ENCODE measurements around the gene RSPH10B. TPM values are rescaled to one million over a fixed set of nuclear protein-coding genes. Genes with fewer than 3 reads are reported as not detected.
"Not testable (repeated sequence)": the region's sequence is repeated elsewhere in the genome, so short reads cannot be mapped to it uniquely, and the experiment has no call there.

The RSPH10B gene
- polyA plus RNA-seq, 3 donors, result not detected

DNA sequence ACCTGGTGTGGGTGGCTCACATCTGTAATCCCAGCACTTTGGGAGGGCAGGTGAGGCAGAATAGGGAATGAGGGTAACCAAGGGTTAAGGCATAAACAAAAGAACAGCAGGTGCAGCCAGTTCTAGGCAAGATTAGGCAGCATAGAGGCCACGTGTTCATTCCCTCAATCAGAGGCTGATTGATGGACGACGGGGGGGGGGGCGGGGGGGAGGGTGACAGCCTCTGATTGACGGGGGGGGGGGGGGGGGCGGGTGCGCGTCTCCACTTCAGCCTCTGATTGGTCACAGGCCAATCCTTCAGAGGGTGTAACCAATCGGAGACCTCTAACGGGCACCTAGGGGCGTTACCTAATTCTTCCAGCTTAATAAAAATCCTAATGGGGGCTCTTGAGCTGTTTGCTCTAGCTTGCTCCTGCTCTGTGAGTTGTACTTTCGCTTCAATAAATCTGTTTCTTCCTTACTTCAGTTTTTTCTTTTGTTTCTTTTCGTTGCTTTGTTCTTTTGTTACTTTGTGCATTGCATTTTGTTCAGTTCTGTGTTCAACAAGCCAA is 73.0 kb downstream of the RSPH10B start:
- H3K4me1 ChIP-seq (ENCODE audit: control insufficient read depth in 1 of 2, insufficient read depth in 2 of 2, low read length in 2 of 2); H3K79me2 ChIP-seq (ENCODE audit: insufficient read depth, low read length); H3K36me3 Mint-ChIP-seq; H3K27ac ChIP-seq (ENCODE audit: low read depth in 1 of 2, low read length in 2 of 2); DNase-seq; H3K4me2 ChIP-seq (replicated peaks; ENCODE audit: extremely low read depth, low read length, poor library complexity, severe bottlenecking); H3K27me3 ChIP-seq (ENCODE audit: control insufficient read depth in 2 of 2, insufficient read depth in 2 of 2, low read length in 2 of 2); H3K36me3 ChIP-seq (replicated peaks in 1 of 2; ENCODE audit: control insufficient read depth in 1 of 2, insufficient read depth in 2 of 2, low read length in 2 of 2); H3K4me3 Mint-ChIP-seq; H3K4me3 ChIP-seq (replicated peaks in 1 of 3; ENCODE audit: low read depth in 2 of 3, low read length in 3 of 3); intact Hi-C loops (cut with micrococcal nuclease); H3K9me3 ChIP-seq (replicated peaks in 1 of 2; ENCODE audit: control insufficient read depth in 1 of 2, insufficient read depth in 1 of 2, low read length in 2 of 2); H3K4me1 Mint-ChIP-seq; H3K9me3 Mint-ChIP-seq; H3K27me3 Mint-ChIP-seq (ENCODE audit: low read depth in 3 of 3); H2AFZ ChIP-seq (ENCODE audit: insufficient read depth, low read depth, low read length, poor library complexity, severe bottlenecking); H4K20me1 ChIP-seq (ENCODE audit: insufficient read depth, low read length); H3K27ac Mint-ChIP-seq; H3K9ac ChIP-seq (ENCODE audit: insufficient read depth, low read length, poor library complexity, severe bottlenecking): not testable (repeated sequence)
- WGBS (ENCODE audit: insufficient coverage), result 80% methylated on average over 1 of the region's 13 CpGs

GRCh38 chr7:5892498-5892897 is 78.0 kb downstream of the RSPH10B start:
- Mint-ChIP-seq H3K4me3 (no peak overlapping the region), H3K27ac (no peak overlapping the region), H3K9me3 (no peaks in the 10 kb centered on the region), H3K27me3 (ENCODE audit: low read depth in 3 of 3) (peaks cover 0 to 7% (median 2%) of the 10 kb centered on the region in 3 donors), H3K36me3 (no peaks in the 10 kb centered on the region), H3K4me1 (no peaks in the 10 kb centered on the region)
- Histone ChIP-seq H4K20me1 (ENCODE audit: insufficient read depth, low read length) (no peaks in the 10 kb centered on the region), H3K79me2 (ENCODE audit: insufficient read depth, low read length) (no peaks in the 10 kb centered on the region), H3K9ac (ENCODE audit: insufficient read depth, low read length, poor library complexity, severe bottlenecking) (no peak overlapping the region), H3K4me3 (replicated peaks in 1 of 3; ENCODE audit: low read depth in 2 of 3, low read length in 3 of 3) (no peak overlapping the region), H3K27ac (ENCODE audit: low read depth in 1 of 2, low read length in 2 of 2) (no peak overlapping the region), H3K4me2 (replicated peaks; ENCODE audit: extremely low read depth, low read length, poor library complexity, severe bottlenecking) (no peak overlapping the region), H3K27me3 (ENCODE audit: control insufficient read depth in 2 of 2, insufficient read depth in 2 of 2, low read length in 2 of 2) (no peaks in the 10 kb centered on the region), H3K9me3 (replicated peaks in 1 of 2; ENCODE audit: control insufficient read depth in 1 of 2, insufficient read depth in 1 of 2, low read length in 2 of 2) (no peaks in the 10 kb centered on the region), H2AFZ (ENCODE audit: insufficient read depth, low read depth, low read length, poor library complexity, severe bottlenecking) (no peak overlapping the region), H3K4me1 (ENCODE audit: control insufficient read depth in 1 of 2, insufficient read depth in 2 of 2, low read length in 2 of 2) (no peaks in the 10 kb centered on the region), H3K36me3 (replicated peaks in 1 of 2; ENCODE audit: control insufficient read depth in 1 of 2, insufficient read depth in 2 of 2, low read length in 2 of 2) (no peaks in the 10 kb centered on the region)
- 98% methylated on average over 7 of the region's 9 CpGs for WGBS (ENCODE audit: insufficient coverage)
- TF ChIP-seq, protein P1, sequence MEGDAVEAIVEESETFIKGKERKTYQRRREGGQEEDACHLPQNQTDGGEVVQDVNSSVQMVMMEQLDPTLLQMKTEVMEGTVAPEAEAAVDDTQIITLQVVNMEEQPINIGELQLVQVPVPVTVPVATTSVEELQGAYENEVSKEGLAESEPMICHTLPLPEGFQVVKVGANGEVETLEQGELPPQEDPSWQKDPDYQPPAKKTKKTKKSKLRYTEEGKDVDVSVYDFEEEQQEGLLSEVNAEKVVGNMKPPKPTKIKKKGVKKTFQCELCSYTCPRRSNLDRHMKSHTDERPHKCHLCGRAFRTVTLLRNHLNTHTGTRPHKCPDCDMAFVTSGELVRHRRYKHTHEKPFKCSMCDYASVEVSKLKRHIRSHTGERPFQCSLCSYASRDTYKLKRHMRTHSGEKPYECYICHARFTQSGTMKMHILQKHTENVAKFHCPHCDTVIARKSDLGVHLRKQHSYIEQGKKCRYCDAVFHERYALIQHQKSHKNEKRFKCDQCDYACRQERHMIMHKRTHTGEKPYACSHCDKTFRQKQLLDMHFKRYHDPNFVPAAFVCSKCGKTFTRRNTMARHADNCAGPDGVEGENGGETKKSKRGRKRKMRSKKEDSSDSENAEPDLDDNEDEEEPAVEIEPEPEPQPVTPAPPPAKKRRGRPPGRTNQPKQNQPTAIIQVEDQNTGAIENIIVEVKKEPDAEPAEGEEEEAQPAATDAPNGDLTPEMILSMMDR (IDR thresholded peaks at IDR 0.05), result no peak
- intact Hi-C loops (cut with micrococcal nuclease), result no loop called here
- no peak for DNase-seq

DNA sequence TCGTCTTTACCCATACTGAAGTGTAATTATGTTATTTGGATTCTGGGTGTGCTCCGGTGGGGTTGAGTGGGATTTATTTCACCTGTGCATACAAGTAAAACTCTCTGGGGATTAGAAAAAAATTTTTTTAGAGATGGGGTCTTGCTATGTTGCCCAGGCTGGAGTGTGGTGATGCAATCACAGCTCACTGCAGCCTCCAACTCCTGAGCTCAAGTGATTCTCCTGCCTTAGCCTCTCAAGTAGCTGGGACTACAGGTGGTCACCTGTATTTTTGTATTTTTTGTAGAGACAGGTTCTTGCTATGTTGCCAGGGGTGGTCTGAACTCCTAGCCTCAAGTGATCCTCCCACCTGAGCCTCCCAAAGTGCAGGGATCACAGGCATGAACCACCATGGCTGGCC is 80.2 kb downstream of the RSPH10B start:
- H3K4me2 ChIP-seq (replicated peaks; ENCODE audit: extremely low read depth, low read length, poor library complexity, severe bottlenecking); H3K9me3 ChIP-seq (replicated peaks in 1 of 2; ENCODE audit: control insufficient read depth in 1 of 2, insufficient read depth in 1 of 2, low read length in 2 of 2); DNase-seq; H3K27me3 ChIP-seq (ENCODE audit: control insufficient read depth in 2 of 2, insufficient read depth in 2 of 2, low read length in 2 of 2); H3K79me2 ChIP-seq (ENCODE audit: insufficient read depth, low read length); H4K20me1 ChIP-seq (ENCODE audit: insufficient read depth, low read length); H3K36me3 Mint-ChIP-seq; H3K27ac Mint-ChIP-seq; H3K27ac ChIP-seq (ENCODE audit: low read depth in 1 of 2, low read length in 2 of 2); intact Hi-C loops (cut with micrococcal nuclease); H3K36me3 ChIP-seq (replicated peaks in 1 of 2; ENCODE audit: control insufficient read depth in 1 of 2, insufficient read depth in 2 of 2, low read length in 2 of 2); H3K4me1 ChIP-seq (ENCODE audit: control insufficient read depth in 1 of 2, insufficient read depth in 2 of 2, low read length in 2 of 2); H3K4me3 ChIP-seq (replicated peaks in 1 of 3; ENCODE audit: low read depth in 2 of 3, low read length in 3 of 3); H3K9me3 Mint-ChIP-seq; H3K4me1 Mint-ChIP-seq; H2AFZ ChIP-seq (ENCODE audit: insufficient read depth, low read depth, low read length, poor library complexity, severe bottlenecking); H3K4me3 Mint-ChIP-seq; H3K9ac ChIP-seq (ENCODE audit: insufficient read depth, low read length, poor library complexity, severe bottlenecking); H3K27me3 Mint-ChIP-seq (ENCODE audit: low read depth in 3 of 3): not testable (repeated sequence)
- WGBS (ENCODE audit: insufficient coverage), result no CpG with 5 or more reads among the region's 2 CpGs

GRCh38 chr7:5888021-5888420 is 82.5 kb downstream of the RSPH10B start:
- H3K4me2 ChIP-seq (replicated peaks; ENCODE audit: extremely low read depth, low read length, poor library complexity, severe bottlenecking); H3K36me3 Mint-ChIP-seq; H3K4me3 Mint-ChIP-seq; DNase-seq; H2AFZ ChIP-seq (ENCODE audit: insufficient read depth, low read depth, low read length, poor library complexity, severe bottlenecking); H3K36me3 ChIP-seq (replicated peaks in 1 of 2; ENCODE audit: control insufficient read depth in 1 of 2, insufficient read depth in 2 of 2, low read length in 2 of 2); H3K4me1 ChIP-seq (ENCODE audit: control insufficient read depth in 1 of 2, insufficient read depth in 2 of 2, low read length in 2 of 2); H3K79me2 ChIP-seq (ENCODE audit: insufficient read depth, low read length); H3K4me3 ChIP-seq (replicated peaks in 1 of 3; ENCODE audit: low read depth in 2 of 3, low read length in 3 of 3); H3K4me1 Mint-ChIP-seq; H3K27ac Mint-ChIP-seq; H3K27me3 Mint-ChIP-seq (ENCODE audit: low read depth in 3 of 3); H3K9ac ChIP-seq (ENCODE audit: insufficient read depth, low read length, poor library complexity, severe bottlenecking); H3K9me3 Mint-ChIP-seq; H3K27me3 ChIP-seq (ENCODE audit: control insufficient read depth in 2 of 2, insufficient read depth in 2 of 2, low read length in 2 of 2); H4K20me1 ChIP-seq (ENCODE audit: insufficient read depth, low read length); H3K27ac ChIP-seq (ENCODE audit: low read depth in 1 of 2, low read length in 2 of 2); H3K9me3 ChIP-seq (replicated peaks in 1 of 2; ENCODE audit: control insufficient read depth in 1 of 2, insufficient read depth in 1 of 2, low read length in 2 of 2); intact Hi-C loops (cut with micrococcal nuclease): not testable (repeated sequence)
- WGBS (ENCODE audit: insufficient coverage), result 89% methylated on average over 4 of the region's 5 CpGs
